Stomach smooth muscle (tissue), 2 donors: ENCODE measurements around the gene ANGPTL2.

Experiments used
- H3K27ac ChIP-seq: one replicate; pipeline ENCODE4 v1.7.0; 2013; ENCODE audit warnings: mild to moderate bottlenecking, low read length, inconsistent platforms
- H3K27me3 ChIP-seq, 2 donors: one replicate each; pipeline ENCODE4 v1.7.0; 2013; ENCODE audit warnings: low read length in 2 of 2; ENCODE audit not compliant: insufficient read depth in 2 of 2, control insufficient read depth in 1 of 2
- H3K36me3 ChIP-seq, 2 donors: one replicate each; pipeline ENCODE4 v1.7.0; 2013; ENCODE audit warnings: low read length in 2 of 2; ENCODE audit not compliant: control insufficient read depth in 2 of 2, insufficient read depth in 2 of 2
- H3K4me1 ChIP-seq: one replicate; pipeline ENCODE4 v1.7.0; 2013; ENCODE audit warnings: low read length; ENCODE audit not compliant: control insufficient read depth, insufficient read depth
- H3K4me3 ChIP-seq, 2 donors: one replicate each; pipeline ENCODE4 v1.7.0; 2013; ENCODE audit warnings: low read length in 2 of 2
- H3K9ac ChIP-seq, 2 donors: one replicate each; pipeline ENCODE4 v1.7.0; 2013; ENCODE audit warnings: low read length in 2 of 2, mild to moderate bottlenecking in 1 of 2
- H3K9me3 ChIP-seq, 2 donors: one replicate each; pipeline ENCODE4 v1.7.0; 2013; ENCODE audit warnings: low read length in 2 of 2; ENCODE audit not compliant: control insufficient read depth in 2 of 2
- donor health status: healthy.
- donor health status: Pancreatic carcinoma.

Gene ANGPTL2

DNA sequence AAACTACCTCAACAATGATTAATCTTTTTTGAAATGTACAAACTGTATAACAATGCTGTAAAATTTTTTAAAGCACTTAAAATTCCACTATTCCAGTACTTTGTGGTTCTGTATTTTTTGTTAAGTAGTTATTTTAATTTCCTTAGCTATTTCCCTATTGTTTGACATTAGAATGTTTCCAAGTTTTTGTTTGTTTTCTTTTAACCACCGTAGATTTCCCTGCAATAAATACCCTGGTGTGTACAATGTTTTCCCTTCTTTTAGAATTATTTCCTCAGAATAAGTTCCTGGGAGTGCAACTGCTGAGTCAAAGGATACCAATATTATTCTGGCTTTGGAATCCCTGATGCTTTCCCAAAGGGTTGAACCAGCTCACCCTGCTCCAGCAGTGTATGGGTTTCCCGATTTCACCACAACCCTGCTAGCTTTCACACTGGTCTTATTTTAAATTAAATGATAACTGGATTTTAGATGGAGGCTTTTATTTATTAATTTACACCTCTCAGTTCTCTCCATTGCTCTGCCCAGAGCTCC lies 20.6 kb upstream of the ANGPTL2 start:
- no peak overlapping the region for H3K27ac ChIP-seq
- H3K9ac ChIP-seq = no peak overlapping the region
- no peaks in the 10 kb centered on the region for H3K9me3 ChIP-seq
- no peaks in the 10 kb centered on the region for H3K27me3 ChIP-seq
- H3K36me3 ChIP-seq = no peaks in the 10 kb centered on the region
- H3K4me1 ChIP-seq = peaks cover 17% of the 10 kb centered on the region
- H3K4me3 ChIP-seq = no peak overlapping the region

GRCh38 chr9:127142291-127142690 lies 19.9 kb upstream of the ANGPTL2 start:
- H3K9ac ChIP-seq = no peak overlapping the region
- no peak overlapping the region for H3K4me3 ChIP-seq
- no peaks in the 10 kb centered on the region for H3K27me3 ChIP-seq
- no peaks in the 10 kb centered on the region for H3K9me3 ChIP-seq
- no peaks in the 10 kb centered on the region for H3K36me3 ChIP-seq
- peaks cover 19% of the 10 kb centered on the region for H3K4me1 ChIP-seq
- H3K27ac ChIP-seq = no peak overlapping the region

GRCh38 chr9:127140842-127141675 lies 18.6 kb upstream of the ANGPTL2 start:
- no peak overlapping the region for H3K4me3 ChIP-seq
- H3K27ac ChIP-seq = no peak overlapping the region
- no peaks in the 10 kb centered on the region for H3K27me3 ChIP-seq
- no peaks in the 10 kb centered on the region for H3K36me3 ChIP-seq
- H3K9ac ChIP-seq = no peak overlapping the region
- H3K9me3 ChIP-seq = no peaks in the 10 kb centered on the region
- peaks cover 30% of the 10 kb centered on the region for H3K4me1 ChIP-seq

GRCh38 chr9:127140181-127140580 lies 17.7 kb upstream of the ANGPTL2 start:
- Histone ChIP-seq H3K9ac (no peak overlapping the region), H3K9me3 (no peaks in the 10 kb centered on the region), H3K27ac (no peak overlapping the region), H3K4me1 (peaks cover 39% of the 10 kb centered on the region), H3K4me3 (no peak overlapping the region), H3K36me3 (no peaks in the 10 kb centered on the region), H3K27me3 (no peaks in the 10 kb centered on the region)

GRCh38 chr9:127139775-127140174 lies 17.3 kb upstream of the ANGPTL2 start:
- no peak overlapping the region for H3K4me3 ChIP-seq
- no peaks in the 10 kb centered on the region for H3K36me3 ChIP-seq
- peaks cover 43% of the 10 kb centered on the region for H3K4me1 ChIP-seq
- H3K9ac ChIP-seq = no peak overlapping the region
- no peaks in the 10 kb centered on the region for H3K9me3 ChIP-seq
- H3K27ac ChIP-seq = no peak overlapping the region
- H3K27me3 ChIP-seq = no peaks in the 10 kb centered on the region

DNA sequence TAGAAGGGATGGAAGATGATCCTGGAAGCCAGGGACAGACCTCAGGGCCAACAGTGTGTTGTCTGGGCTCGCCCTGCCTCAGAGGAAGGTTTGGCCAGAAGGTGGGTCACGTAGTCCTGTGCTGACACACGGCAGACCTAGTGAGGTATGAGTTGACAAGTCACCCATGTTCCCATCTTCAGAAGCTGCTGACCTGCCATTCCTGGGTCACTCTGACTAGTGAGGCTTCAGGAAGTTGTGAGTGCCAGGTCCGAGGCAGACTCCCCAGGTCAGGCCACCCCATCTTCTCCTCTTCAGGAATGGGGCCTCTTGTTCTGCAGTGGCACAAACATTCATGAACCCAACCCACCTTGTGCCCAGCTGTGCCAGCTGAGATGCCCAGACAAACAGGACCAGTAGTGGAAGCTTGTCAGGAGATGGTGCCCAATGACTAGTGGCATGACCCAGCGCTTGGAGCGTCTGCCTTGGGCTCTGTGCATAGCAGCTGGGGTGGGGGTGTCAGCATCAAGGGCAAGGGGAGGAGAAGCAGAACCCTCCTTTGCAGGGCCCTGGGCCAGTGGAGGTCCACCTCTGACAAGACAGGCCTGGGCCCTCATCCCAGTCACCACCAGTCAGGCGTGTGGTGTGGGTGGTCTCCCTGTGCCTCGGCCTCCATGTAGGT lies 16.8 kb upstream of the ANGPTL2 start:
- Histone ChIP-seq H3K4me1 (peaks cover 48% of the 10 kb centered on the region), H3K9ac (no peak overlapping the region), H3K36me3 (no peaks in the 10 kb centered on the region), H3K27me3 (no peaks in the 10 kb centered on the region), H3K9me3 (no peaks in the 10 kb centered on the region), H3K4me3 (no peak overlapping the region), H3K27ac (no peak overlapping the region)

GRCh38 chr9:127138444-127138843 lies 16.0 kb upstream of the ANGPTL2 start:
- H3K4me1 ChIP-seq = peaks cover 50% of the 10 kb centered on the region
- H3K9me3 ChIP-seq = no peaks in the 10 kb centered on the region
- H3K36me3 ChIP-seq = no peaks in the 10 kb centered on the region
- no peak overlapping the region for H3K4me3 ChIP-seq
- no peaks in the 10 kb centered on the region for H3K27me3 ChIP-seq
- no peak overlapping the region for H3K27ac ChIP-seq
- H3K9ac ChIP-seq = no peak overlapping the region

- Histone ChIP-seq H3K36me3 (no peaks in the 10 kb centered on the region), H3K4me3 (no peak overlapping the region), H3K27me3 (no peaks in the 10 kb centered on the region), H3K4me1 (peaks cover 57% of the 10 kb centered on the region), H3K9me3 (no peaks in the 10 kb centered on the region), H3K27ac (no peak overlapping the region), H3K9ac (no peak overlapping the region)
These were observed 15.4 kb upstream of the ANGPTL2 start for GRCh38 chr9:127137640-127138360.

GRCh38 chr9:127136880-127137639 lies 14.6 kb upstream of the ANGPTL2 start:
- Histone ChIP-seq H3K27me3 (no peaks in the 10 kb centered on the region), H3K4me3 (no peak overlapping the region), H3K9ac (no peak overlapping the region), H3K27ac (peak overlapping the region; percentile 93), H3K4me1 (peaks cover 58% of the 10 kb centered on the region), H3K9me3 (no peaks in the 10 kb centered on the region), H3K36me3 (no peaks in the 10 kb centered on the region)
